NCI-H1092 (cell line): Measurements from ENCODE around the gene INHA.

Experiments used
- DNase-seq: peaks from one replicate; lab custom pipeline; 2025; lab: John Stamatoyannopoulos, UW

Gene INHA

DNA sequence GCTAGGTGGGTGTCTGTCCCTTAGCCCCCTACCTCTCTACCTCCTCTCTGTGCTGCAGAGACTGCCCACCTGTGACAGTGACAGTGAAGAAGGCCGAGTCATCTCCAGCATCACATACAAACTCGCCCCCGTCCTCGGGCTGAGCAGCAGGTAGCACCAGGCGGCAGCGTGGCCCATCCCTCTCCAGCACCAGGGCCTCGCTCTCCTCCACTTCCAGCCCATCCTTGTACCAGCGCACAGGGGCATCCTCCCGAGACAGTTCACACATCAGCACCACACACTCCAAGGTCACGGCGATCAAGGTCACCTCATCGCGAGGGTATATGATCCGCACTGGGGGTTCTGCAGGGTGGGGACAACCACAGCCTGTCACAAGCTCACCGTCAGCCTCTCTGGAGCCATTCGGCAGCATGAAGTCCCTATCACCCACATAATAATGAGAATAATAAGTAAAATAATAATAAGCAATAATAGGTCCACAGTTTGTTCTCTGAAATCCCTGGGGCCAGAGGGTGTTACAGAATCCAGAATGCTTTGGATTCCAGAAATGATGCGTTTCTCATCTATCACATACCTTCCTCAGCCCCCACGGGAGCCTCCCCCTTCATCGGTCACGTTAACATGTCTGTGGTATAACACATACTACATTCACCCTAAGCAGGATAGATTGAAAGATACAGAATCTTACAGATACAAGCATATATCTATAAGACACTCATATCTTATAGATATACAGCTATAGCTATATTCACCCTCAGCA, 12.8 kb upstream of the INHA start:
- DNase-seq: no peak

DNA sequence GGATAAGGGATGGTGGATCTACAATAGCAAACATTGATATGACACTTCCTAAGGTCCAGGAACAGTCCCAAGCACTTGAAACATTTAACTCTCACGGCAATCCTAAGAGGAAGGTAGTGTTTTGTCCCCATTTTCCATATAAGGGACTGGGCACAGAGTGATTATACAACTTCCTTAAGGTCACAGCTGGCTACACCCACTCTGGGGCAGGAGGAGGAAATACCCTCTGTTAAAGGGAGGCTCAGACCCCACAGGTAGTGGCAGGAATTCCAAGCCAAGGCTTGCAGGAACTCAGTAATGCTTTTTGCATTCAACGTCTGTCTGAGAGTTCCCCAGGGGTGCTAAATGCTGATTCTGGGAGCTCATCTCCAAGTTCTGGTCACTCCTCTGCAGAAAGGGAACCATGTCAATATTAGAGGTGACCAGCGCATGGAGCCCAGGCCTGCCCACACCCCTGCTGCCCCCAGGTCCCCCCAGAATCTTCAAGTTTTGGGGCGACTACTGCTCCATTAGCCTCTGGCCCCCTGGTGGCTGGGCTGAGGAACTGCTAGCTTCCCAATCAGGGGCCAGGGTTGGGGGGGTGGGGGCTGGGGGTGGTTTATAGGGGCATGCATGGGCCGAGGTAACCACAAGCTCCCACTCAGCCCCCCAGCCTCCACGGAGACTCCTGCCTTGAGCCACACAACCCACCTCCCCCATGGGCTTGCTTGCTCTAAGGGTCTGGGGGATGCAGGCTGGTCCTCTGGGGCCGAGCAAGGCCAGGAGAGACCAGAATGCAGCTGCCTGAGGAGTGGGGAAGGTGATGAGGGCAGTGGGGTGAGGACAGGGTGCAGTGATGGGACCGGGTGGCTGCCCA, 11.8 kb upstream of the INHA start:
- no peak for DNase-seq

DNA sequence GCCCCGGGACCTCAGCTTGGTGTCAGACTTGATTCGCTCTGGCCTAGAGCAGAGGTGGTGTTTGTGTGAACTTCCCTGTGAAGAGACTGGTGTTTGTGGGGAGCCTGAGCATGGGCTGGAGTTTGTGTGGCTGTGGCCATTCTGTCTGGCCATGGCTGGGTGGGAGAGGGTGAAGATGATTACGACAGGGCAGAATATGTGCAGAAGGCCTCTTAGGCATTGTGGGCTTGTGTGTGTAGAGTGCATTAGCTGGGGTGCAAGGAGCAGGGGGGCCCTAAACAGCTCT, 11.3 kb upstream of the INHA start:
- DNase-seq: no peak

DNA sequence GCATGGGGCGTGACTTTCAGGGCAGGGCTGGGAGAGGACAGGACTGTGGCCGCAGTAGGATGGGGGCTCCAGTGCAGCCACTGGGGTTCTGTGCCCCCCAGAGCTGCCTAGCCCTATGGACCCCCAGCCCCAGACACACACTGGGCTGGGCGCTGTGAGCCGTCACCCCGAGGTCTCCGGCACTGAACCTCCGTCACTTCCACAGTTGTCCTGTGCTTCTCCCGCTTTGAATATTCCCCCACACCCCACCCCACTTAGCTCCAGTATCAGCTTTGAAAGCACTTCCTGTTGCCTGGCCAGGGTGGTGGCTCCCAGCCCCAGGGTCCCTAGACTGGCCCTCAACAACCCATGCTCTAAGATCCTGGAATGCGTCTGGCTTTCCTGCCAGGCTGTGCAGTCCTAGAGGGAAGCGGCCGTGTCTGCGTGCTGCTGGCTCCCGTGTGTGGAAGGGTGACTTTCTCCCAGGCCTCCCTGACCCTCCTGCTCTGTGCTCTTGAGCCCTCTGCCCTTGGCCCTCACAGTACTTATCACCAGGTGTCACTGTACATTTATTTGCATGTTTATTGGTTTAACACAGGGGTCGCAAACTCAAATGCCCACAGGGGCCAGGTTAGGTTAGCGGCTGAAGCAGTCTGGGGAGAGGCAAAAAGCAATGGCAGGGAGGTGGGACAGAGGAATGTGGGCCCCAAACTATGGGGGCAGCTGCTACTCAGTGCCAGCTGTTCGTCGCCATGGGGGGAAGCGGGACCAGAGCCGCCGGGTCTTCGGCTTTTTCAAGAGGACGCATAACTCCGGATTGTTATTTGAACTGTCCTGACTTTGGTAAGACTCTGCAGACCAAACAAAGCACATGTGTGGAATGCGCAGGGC, 10.7 kb upstream of the INHA start:
- DNase-seq: no peak

DNA sequence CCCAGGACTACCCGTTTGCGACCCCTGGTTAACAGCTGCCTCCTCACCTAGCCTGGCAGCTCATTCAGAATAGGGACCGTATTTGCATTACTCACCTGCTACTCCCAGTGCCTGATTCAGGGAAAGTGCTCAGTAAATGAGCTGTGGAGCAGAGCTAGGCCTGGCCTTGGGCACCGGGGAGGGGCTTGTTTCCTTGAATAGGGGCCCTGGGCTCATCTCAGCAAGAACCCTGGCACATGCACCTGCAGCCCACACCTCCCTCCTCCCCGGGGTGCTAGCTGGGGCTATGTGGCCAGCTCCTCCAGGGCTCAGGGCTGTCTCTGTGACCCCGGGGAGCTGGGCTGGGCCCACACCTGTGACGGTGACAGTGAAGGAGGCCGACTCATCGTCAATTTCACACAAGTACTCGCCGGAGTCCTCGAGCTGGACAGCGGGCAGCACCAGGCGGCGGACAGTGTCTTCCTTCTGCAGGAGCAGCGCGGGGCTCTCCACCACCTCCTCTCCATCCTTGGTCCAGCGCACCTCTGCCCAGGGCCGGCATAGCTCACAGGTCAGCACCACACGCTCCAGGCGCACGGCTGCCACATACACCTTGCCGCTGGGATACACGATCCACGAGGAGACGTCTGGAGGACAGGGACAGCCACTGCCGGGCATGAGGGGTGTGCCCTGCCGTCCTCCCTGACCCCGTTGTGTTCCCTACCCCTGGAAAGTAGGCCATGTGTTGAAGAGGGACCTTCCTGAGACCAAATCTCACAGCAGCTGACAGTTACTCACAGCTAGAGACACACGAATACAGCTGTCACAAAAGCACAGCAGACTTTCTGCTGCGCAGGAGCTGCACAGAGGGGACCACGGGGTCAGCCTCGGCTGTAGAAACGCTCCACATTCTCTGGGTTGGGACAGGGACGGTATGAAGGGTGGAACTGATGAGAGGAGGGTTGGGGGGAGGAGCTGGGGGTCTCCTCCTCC, 9.8 kb upstream of the INHA start:
- no peak for DNase-seq

DNA sequence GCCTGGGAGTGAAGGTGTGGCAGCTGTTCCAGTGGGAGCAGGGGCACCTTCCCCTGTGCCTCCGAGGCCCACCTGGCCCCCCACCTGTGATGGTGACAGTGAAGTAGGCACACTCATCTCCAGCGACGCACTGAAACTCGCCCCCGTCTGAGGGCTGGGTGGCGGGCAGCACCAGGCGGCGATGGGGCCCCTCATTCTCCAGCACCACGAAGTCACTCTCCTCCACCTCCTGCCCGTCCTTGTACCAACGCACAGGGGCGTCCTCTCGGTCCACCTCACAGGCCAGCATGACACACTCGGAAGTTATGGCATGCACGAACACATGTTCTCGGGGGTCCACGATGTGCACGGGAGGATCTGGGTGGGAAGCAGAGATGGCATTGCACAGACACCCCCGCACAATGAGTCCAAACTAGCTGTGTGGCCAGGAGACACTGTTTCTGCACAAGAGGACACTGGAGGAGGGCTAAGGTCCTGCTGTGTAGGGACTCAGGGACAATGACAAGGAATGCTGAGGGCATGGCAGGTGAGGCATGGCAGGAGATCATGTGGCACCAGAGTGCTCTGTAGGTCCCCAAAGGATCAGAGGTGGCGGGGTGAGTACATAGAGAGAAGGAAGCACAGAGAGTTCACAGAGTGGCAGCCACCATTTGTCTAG, 8.7 kb upstream of the INHA start:
- no peak for DNase-seq

DNA sequence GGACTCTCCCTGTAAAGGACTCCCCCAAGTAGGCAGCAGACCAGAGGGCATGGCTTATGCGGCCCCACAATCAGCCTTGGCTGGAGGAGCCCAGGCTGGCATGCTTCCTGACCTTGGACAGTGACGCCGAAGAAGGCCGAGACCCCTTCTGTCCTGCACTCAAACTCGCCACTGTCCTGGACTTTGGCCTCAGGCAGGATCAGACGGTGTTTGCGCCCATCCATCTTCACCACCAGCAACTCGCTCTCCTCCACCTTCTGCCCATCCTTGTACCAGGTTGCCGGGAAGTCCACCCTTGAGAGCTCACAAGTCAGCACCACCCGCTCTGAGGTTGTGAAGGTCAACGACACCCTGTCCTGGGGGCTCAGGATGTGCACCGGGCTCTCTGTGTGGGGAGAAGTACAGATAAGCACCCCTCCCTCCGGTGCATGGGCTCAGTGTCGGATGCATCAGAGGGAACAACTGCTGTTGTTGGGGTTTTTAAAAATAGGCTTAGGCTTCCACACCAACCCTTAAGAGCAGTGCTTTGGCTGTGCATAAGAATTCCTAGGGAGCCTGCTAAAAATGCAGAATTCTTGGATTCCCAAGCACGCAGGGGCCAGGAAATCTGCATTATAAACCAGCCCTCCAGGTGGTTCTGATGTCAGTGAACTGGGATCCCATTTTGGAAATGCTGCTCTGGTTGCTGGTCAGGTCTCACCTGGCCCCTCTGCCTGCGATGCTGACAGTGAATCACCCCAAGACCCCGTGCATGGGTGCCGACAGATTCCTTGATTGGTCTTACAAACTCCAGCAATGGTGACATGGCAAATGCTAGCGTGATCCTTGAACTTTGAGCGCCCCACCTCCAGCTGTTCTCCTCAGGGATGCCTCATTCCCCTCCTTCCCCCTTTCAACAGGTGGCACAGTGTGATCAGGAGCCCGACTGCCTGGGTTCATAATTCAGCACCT, 6.7 kb upstream of the INHA start:
- no peak for DNase-seq

DNA sequence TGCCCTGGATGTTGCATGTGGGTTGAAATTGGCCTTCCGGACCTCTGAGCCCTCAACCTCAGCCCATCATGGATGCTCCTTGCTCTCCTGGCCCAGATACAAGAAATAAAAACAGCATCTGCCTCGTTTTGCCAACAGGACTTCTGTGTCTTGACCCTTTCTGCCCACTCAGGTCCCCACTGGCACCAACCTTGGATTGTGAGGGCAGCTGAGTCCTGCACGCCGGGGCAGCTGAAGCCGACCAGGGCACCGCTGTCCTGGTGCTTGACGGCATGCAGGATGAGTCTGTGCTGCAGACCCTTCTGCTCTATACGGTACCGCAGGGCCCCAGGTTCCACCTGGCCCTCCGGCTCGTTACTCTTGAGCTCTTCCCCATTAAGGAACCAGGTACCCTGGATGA, 5.5 kb upstream of the INHA start:
- no peak for DNase-seq

DNA sequence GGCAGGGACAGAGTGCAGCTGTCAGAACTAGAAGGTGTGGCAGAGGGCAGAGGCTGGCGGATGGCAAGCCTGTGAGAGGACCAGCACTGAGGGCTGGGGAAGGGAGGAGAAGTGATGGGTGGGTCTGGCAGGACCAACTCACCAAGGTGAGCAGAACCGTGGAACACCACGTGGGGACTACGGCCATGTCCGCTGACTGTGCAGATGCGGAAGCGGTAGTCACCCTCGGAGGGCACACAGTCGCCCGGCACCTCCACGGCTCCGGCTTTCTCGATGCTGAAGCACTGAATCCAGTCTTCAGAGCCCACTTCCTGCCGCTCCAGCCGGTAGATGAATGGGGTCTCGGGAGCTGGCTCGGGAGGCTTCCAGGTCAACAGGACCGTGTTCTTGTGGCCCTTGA, 5.0 kb upstream of the INHA start:
- no peak for DNase-seq

DNA sequence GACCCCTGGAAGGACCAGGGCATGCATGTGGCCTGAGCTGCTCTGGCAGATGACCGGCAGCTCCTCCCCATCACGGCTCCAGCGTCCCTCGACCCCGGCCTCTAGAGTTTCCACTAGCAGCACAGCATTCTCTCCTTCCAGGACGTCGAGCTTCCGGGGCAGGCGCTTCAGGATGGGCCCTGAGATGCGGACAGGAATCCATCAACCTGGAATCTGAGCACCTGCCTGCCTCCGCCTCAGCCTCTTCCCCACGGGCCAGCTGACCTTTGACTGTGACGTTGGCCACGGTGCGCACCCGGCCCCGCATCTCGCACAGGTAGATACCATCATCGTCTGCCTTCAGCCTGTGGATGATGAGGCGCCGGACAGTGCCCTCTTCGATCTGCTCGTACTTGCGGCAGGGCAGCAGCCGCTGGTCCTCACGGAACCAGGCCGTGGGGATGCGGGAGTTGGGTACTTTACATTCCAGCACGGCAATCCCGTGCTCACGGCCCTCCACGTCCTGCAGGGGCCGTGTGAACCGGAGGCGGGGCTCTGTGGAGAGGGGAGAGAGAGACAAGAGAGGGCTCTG, 4.2 kb upstream of the INHA start:
- DNase-seq: no peak

DNA sequence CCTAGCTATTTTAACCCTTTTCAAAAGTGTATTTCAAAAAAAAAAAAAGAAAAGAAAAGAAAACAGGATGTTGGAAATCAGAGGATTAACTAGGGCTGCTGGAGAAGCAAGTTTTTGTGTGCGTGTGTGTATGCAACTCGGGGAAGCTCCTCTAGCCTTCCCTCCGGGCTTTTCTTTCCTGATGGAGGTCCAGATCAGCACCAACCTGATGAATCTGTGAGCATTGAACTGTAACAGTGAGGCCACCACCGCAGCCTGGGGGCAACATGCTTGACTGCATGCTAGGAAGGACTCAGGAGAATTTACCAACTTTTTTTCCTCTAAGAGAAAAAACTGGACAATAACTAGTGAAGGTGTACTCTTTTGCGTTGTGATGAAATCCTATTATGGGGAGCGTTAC, 3.1 kb upstream of the INHA start:
- no peak for DNase-seq

DNA sequence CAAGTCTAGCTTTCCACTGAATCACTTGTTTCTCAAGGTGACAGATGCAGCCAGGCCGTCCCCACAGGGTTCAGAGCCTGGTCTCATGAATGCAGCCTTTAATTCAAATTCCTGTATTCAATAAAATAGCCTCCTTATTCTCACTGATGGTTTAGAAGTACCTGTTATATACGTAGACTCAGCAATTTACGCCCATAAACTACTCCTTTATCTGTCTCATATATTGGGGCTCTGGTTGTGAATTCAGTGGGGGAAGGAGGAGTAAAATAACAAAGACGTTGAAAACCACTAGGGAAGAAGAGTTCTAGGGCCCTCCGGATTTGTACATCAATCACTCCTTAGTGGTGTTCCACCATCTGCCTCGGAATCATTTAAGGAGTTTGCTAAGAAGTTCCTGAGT, 2.5 kb upstream of the INHA start:
- DNase-seq: no peak

DNA sequence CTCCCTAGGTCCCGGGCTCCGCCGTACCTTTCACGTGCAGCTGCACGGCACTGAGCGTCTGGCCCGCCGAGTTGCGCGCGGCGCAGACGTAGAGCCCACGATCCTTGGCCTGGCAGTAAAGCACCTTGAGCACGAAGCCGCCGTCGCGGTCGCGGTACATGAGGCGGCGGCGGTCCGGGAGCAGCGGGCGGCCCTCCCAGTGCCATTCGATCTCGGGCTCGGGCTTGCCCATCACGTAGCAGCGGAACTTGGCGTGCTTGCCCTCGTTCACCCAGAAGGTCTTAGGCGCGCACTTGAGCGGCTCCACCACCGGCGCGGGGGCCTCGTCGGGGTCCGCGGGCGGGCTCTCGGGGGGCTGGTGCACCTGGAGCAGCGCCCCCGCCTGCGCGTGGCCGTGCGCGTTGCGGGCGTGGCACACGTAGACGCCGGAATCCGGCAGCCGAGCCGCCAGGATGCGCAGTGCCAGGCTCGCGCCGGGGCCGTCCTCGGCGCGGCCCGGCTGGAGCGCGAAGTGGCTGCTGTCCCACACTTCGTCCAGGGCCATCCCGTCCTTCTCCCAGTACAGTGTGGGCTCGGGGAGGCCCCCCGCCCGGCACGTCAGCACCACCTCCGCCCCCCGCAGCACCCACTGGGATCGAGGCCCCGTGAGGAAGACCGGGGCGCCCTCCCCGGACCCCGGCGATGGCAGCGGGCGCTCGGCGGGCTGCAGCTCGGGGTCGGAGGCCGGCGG, 1.8 kb upstream of the INHA start:
- DNase-seq: no peak

DNA sequence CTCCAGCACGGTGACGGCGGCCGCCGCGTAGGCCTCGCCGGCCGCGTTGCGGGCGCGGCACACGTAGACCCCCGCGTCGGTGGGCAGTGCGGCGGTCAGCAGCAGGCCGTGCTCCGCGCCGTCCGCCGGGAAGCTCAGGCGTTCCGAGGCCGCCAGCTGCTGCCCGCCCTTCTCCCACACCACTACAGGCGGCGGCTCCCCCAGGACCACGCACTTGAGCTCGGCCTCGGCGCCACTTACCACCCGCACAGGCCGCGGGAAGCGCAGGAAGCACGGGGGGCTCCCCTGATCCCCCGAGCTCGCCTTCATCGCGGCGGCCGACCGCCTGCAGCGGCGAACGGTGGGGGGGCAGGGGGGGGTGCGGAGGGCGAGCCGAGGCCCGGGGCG, 1.2 kb upstream of the INHA start:
- DNase-seq: no peak

DNA sequence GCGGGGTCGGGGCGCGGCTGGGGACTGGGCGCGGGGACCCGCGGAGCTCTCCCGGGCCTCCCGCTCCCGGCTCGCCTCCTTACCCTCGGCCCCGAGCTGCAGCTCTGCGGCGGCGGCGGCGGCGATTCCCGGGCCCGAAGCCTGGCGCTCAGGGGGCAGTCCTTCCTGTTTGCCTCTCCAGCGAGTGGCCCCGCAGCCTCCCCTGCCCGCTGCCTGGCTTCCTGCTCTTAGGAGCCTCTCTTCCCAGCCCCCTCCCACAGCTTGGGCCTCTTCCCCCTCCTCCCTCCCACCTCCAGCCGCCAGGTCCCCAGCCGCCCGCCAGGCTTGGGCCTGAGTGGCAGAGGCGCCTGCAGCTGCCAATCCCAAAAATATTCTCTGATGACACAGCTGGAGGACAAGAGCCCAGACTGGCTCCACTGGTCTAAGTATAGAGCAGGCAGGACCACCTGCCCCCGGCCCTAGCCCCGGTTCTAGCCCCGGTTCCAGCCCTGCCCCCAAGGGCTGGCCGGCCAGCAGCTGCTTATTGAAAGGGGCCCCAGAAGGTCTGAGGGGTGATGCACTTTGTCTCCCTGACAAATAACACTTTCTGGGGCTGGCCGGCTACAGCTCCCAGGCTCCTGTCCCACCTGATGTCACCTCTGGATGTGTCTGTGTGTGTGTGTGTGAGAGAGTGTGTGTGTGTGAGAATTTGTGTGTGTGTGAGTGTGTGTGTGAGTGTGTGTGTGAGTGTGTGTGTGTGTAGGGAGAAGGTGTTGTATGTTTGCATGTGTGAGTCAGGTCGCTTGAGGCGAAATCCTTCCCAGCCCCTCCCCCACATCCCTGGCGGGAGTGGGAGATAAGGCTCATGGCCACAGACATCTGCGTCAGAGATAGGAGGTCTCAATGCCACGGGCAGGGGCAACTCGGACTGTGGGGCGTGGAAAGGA, 536 bp upstream of the INHA start, which contains the start of gene OBSL1:
OBSL1 (minus strand) TSS at position 229 of the 926 bp plus-strand sequence. CDS start 307 bp downstream, outside the sequence.
- DNase-seq: peak; percentile 67

DNA sequence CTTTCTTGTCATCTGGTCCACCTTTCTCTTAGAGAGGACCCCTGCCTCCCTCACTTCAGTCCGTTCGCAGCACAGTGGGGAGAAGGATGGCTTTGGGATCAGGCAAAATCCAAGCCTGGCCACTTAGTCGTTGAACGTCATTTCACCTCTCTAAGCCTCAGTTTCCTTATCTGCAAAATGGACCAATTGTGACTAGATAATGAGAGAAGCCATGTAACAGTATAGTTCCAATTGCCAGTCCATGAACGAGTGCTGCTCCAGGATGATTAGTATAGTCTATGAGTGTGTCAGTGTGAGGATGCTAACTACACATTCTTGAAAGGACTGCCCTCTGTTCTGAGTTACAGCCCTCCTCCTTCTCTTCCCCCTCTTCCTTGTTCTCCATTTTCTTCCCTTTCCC, 1.1 kb downstream of the INHA start:
- no peak for DNase-seq

DNA sequence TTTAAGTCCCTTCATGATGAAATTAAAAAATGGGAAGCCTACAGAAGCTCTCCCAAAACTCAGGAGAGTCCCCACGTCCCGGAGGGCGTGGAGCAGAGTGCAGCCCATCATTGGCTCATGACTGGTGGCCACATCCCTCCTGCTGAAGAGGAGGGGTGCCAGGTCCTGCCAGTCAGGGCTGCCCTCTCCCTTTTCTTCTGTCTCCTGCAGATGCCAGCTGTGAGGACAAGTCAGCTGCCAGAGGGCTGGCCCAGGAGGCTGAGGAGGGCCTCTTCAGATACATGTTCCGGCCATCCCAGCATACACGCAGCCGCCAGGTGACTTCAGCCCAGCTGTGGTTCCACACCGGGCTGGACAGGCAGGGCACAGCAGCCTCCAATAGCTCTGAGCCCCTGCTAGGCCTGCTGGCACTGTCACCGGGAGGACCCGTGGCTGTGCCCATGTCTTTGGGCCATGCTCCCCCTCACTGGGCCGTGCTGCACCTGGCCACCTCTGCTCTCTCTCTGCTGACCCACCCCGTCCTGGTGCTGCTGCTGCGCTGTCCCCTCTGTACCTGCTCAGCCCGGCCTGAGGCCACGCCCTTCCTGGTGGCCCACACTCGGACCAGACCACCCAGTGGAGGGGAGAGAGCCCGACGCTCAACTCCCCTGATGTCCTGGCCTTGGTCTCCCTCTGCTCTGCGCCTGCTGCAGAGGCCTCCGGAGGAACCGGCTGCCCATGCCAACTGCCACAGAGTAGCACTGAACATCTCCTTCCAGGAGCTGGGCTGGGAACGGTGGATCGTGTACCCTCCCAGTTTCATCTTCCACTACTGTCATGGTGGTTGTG, 2.6 kb downstream of the INHA start:
- DNase-seq: no peak
